SU-DHL-6 (cell line): Measurements from ENCODE around the gene SLC22A17.

ENCODE experiments used
- EZH2phosphoT487 ChIP-seq: fragments of 200-600 bp; sonication (generic), shearing (Covaris generic); conservative IDR thresholded peaks from 2 replicates; pipeline ENCODE4 v1.6.1; 2018; ENCODE audit warnings: mild to moderate bottlenecking, antibody characterized with exemption, low read length, moderate library complexity, mixed read lengths
- TF ChIP-seq, protein P1 (sequence below): fragments of 200-600 bp; sonication (generic); IDR thresholded peaks from one replicate; pipeline ENCODE4 v1.5.1; 2017; ENCODE audit warnings: antibody characterized with exemption, mild to moderate bottlenecking, low read length, moderate library complexity; ENCODE audit not compliant: insufficient read depth, poor library complexity, severe bottlenecking

DNA sequence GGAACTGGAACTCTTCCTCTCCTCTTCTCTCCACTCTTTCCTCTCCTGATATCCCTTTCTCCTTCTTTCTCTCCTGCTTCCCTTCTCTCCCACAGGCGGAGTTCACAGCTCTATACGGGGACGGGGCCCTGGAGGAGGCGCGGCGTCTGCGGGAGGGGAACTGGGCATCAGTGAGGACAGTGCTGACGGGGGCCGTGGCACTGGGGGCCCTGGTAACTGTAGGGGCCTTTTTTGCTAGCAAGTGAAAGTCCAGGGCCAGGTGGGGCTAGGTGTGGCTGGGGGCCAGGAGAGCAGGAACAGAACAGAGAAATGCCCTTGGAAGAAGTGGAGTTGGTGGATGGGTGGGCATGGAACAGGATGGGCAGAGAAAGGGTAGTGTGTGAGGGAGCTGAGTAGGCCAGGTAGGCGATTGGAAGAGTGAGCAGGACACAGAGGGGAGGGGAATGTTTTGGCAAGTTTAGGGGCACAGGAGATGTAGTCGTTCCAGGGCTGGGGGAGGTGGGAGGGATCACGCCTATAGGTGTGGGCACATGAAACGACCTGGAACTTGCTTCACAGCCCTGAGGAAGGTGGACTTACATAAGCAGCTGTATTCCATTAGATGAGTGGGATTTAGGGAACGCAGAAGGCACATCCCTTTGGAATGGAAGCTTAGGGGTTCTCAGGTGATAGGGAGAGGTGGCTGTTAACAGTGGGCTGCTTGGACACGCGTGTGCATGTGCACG, 43.8 kb downstream of the SLC22A17 start:
- TF ChIP-seq, protein P1, sequence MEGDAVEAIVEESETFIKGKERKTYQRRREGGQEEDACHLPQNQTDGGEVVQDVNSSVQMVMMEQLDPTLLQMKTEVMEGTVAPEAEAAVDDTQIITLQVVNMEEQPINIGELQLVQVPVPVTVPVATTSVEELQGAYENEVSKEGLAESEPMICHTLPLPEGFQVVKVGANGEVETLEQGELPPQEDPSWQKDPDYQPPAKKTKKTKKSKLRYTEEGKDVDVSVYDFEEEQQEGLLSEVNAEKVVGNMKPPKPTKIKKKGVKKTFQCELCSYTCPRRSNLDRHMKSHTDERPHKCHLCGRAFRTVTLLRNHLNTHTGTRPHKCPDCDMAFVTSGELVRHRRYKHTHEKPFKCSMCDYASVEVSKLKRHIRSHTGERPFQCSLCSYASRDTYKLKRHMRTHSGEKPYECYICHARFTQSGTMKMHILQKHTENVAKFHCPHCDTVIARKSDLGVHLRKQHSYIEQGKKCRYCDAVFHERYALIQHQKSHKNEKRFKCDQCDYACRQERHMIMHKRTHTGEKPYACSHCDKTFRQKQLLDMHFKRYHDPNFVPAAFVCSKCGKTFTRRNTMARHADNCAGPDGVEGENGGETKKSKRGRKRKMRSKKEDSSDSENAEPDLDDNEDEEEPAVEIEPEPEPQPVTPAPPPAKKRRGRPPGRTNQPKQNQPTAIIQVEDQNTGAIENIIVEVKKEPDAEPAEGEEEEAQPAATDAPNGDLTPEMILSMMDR: no peak
- no peak for TF ChIP-seq EZH2phosphoT487
